Cortex of kidney (tissue), 1 donor: ENCODE results near the gene AGBL1.

Experiments
- DNase-seq: peaks from one replicate; lab custom pipeline; 2025; lab: John Stamatoyannopoulos, UW

AGBL1 gene

DNA sequence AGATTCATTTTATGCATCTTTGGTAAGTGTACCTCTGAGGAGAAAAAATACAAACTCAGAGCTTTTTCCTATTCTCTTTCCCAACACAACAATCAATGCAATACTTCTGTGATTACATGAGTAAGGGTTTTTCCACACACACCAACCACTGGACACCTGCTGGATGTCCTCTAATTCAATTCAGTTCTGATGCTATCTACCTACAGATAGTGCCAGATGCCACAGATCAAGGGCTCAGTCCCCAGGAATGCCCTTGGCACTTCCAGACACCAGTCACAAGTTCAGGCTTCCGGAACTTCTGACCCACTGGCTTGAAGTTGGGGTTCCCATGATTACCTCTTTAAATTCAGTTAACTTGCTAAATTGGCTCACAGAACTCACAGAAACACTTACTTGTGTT, 511.5 kb downstream of the AGBL1 start:
- no peak for DNase-seq

DNA sequence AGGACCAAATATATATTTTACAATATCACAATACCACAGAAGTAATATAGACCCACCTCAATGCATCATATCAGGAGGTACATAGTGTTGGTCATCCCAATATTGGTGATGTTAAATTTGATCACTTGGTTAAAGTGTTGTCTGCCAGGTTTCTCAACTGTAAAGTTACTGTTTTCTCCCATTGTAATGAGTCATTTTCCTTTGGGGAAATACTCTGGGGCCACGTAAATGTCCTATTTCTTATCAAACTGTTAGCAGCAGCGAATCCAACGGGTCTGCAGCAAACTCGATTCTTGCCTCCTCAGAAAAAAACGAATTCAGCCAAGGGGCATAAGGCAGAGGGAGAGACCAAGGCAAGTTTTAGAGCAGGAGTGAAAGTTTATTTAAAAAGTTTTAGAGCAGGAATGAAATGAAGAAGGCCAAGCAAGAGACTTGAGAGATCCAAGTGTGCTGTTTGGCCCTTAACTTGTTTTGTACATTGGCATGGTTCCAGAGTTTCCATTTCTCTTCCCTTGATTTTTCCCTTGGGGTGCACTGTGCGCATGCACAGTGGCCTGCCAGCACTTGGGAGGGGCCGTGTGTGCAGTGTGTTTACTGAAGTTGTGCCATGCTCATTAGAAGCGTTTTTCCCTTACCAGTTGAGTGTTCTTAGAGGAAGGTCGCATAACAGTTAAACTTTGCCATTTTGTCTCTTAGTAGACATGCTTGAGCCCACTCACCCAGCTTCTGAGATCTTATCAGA, 512.5 kb downstream of the AGBL1 start:
- no peak for DNase-seq

DNA sequence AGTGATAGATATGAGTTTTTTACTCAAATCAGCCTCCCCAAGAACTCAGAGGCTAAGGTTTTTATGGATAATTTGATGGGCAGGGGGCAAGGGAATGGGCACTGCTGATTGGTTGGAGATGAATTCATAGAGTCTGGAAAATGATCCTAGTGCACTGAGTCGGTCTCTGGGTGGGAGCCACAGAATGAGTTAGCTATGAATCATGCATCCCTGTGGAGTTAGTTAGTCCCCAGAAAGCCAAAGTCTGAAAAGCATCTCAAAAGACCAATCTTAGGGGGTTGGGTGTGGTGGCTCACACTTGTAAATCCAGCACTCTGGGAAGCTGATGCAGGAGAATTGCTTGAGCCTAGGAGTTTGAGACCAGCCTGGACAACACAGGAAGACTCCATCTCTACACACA, 516.1 kb downstream of the AGBL1 start:
- DNase-seq = no peak

DNA sequence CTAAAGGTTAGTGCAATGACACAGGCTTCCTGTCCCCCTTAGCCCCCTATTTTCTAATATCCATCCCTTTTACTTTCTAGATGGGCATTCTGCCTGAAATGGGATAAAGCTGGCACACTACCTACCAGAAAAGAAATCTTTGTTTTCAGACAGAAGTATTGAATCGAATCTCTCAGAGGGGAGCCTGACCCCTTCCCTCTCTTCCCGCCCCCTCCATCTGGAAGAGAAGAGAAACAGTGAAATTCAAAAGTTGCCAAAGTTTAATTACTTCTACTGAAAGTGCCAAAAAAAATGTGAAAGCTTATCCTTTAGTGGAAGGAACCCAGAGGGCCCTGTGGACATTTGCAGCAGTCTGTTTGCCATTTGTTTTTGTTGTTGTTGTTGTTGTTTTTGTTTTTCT, 523.8 kb downstream of the AGBL1 start:
- DNase-seq = no peak

DNA sequence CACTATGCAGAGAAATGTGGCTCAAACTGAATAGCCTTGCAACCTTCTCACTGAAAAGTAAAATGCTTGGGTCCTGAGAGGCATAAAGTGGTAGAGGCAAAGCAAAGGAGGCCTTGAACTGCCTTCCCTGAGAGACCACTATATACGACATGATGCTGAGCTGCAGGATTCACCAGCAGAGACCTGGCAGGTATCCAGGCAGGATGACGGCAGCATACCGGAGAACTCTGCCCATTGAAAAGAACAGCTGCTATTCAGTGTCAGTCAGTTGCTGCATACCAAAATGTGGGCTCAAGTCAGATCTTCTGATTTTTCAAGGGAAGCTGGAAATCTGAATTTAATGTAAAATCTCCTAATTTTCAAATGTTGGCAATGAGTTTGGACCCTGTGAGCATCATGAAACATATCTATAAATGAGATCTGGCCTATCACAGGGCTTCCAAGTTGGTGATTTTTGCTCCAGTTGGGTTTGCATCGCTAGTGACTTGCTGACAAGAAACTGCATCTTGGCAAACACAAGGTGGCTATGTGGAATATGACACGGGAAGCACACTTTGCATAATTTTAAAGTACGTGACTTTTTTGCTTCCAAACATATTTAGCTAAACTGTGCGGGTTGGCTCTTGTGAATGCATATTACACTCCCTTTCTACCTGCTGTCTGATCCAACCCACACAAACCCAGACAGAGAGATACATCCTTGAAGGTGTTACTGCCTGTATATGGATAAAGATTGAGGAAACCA, 529.0 kb downstream of the AGBL1 start:
- no peak for DNase-seq

DNA sequence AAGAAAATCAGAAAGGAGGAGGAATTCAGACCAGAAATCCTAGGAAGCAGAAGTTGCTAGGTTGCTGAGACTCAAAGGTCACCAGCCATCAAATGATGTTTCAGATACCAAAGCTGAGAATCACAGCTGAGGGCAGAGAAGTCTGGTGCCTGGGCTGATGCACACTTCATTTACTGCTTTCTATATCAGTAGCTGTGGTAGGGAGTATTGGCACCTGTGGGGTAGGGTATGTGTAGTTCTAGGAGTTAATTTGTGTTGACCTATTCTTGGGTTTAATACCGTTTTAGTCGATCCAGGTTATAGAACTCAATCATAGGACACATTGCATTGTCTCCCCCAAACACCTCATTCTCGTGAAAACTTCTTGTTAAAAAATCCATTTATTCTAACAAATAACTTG, 529.6 kb downstream of the AGBL1 start:
- no peak for DNase-seq

- DNase-seq = no peak
Measured at GRCh38 chr15:86610038-86610437, 530.4 kb downstream of the AGBL1 start.

GRCh38 chr15:86611417-86612040, 531.9 kb downstream of the AGBL1 start:
- DNase-seq = no peak

DNA sequence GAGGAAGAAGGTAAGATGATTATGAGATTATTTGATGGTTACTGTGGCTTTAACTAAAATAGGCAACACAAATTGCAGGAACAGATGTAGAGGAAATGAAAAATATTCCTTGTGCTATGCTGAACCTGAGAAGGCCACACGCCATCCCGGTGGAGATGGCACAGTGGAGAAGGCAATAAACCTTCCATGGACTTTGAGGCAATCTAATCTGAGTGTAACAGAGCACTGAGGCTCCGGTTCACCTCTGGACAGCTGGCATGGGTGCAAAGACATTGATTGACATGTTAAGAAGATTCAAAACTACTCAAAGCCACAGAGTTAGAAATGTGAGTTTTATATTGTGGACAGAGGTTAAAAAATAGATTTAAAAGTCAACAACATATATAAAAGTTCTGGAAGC, 535.7 kb downstream of the AGBL1 start:
- no peak for DNase-seq

DNA sequence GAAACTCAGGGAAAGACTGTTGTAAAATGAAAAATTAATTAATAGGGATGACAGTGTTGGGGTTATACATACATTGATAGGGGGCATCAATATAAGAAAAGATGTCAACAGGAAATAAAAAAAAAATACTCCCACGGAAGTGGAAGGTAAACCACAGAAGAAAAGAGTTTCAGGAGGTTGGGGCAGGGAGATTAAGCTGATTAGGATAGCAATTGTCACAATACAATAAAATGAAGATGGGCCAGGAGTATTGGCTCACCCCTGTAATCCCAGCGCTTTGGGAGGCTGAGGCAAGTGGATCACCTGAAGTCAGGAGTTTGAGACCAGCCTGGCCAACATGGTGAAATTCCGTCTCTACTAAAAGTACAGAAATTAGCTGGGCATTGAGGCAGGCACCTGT, 536.1 kb downstream of the AGBL1 start:
- no peak for DNase-seq

GRCh38 chr15:86616771-86617170, 537.1 kb downstream of the AGBL1 start:
- no peak for DNase-seq

DNA sequence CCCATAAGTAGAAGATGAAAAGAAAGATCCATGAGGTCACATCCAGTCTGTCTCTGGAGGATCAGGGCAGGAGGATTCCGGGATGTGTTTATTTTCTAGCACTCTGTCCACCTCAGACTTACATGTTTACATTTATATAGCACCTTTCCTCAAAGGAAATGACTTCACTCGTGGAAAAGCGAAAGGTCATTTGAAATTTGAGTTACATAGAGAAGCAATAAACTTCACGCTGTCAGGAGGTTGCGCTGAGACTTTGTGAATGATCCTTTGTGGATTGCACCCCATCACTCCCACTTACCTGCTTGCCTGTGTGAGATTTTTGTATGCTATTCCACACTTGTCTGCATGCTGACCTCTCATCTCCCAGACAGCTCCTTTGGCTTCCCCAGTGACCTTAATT, 540.5 kb downstream of the AGBL1 start:
- DNase-seq = no peak

GRCh38 chr15:86620641-86621349, 541.1 kb downstream of the AGBL1 start:
- DNase-seq = no peak

DNA sequence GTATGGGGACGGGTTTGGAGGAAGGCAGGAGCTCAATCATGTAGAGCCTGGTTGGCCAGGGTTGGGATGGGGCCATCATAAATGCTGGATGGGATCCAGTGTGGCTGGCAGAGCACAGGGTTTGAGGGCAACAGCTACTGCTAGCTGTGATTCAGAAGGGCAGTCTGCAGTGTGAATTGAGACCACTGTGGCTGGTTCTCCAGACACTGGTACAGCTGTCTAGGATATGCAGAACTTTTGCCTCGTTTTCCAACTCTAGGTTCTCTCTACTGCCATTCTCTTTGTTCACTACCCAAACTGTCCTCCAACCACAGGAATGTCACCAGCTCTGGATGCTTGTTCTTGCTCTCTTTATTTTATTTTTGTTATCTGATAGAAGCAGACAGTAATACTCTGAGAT, 543.6 kb downstream of the AGBL1 start:
- no peak for DNase-seq

- DNase-seq = no peak
Measured at GRCh38 chr15:86624261-86625036, 544.8 kb downstream of the AGBL1 start.

- DNase-seq = no peak
Measured at GRCh38 chr15:86629409-86630356, 550.0 kb downstream of the AGBL1 start.

DNA sequence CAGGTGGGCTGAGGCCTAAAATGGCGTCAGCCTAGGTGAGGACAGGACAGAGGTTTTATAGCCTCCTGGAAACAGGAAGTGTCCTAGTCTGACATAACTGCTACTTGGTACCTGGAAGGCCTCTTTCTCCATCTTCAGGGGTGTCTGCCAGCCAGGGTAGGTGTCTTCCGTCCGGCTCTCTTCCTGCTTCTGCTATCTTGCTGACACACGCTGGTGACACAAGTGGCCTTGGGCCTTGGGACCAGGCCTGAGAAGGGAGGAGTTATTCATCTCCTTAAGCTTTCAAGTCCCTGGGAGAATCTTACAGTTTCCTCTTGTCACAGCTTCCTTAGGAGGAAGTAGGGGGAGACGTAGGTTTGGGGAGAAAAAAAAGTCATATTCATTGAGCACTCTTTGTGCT, 551.3 kb downstream of the AGBL1 start:
- no peak for DNase-seq

- DNase-seq = no peak
Measured at GRCh38 chr15:86634146-86634545, 554.5 kb downstream of the AGBL1 start.

- DNase-seq = no peak
Measured at GRCh38 chr15:86634992-86635638, 555.4 kb downstream of the AGBL1 start.

DNA sequence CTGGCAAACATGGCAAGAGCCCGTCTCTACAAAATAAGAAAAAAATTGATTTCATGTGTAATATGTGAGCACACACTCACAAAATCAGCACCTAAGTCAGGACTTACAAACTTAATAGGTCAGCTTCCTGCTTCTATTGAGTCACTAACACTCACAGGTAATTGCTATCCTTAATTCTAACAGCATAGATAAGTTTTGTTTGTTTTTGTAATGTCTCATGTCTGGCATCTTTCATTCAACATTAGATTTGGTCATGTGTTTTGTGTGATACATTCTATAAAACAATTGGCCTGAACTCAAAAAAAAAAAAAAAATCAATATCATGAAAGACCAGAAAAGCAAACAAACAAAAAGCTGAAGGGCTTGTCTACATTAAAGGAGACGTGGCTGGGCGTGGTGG, 564.7 kb downstream of the AGBL1 start:
- DNase-seq = no peak
